HG02763 (cell line): ENCODE data around the gene THADA.
A peak's percentile ranks its signal among the peaks of the same experiment; 100 is the strongest.
"Not testable (repeated sequence)": the region's sequence is repeated elsewhere in the genome, so short reads cannot be mapped to it uniquely, and the experiment has no call there.

ENCODE experiments used
- ATAC-seq: cut with Tn5 transposase; IDR thresholded peaks from one replicate; pipeline ENCODE4 v1.9.1; 2021; ENCODE audit warnings: mild to moderate bottlenecking, moderate library complexity; ENCODE audit not compliant: unreplicated experiment

THADA gene

DNA sequence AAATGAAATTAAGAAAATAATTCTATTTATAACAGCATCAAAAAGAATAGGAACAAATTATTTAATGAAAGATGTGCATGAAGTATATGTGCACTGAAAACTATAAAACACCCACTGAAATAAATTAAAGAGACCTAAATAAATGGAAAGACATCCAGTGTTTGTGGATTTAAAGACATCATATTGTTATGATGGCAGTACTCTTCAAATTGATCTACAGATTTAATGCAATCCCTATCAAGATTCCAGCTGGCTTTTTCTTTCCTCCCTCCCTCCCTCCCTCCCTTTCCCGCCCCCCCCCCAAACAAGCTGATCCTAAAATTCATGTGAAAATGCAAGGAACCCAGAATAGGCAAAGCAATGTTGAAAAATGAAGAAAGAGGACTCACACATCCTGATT is 285.9 kb downstream of the THADA start:
- ATAC-seq: no peak

DNA sequence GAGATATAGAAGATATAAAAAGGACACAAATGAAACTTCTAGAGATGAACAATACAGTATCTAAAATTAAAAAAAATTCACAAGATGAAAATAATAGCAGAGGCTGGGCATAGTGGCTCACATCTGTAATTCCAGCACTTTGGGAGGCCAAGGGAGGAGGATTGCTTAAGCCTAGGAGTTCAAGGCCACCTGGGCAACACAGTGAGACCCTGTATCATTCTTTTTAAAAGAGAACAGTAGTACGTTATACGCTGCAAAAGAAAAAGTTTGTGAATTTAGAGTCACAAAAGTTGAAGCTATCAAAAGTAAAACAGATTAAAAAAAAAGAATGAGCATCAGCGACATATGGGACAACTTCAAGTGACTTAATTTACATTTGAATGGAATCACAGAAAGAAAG is 287.9 kb downstream of the THADA start:
- ATAC-seq: no peak

DNA sequence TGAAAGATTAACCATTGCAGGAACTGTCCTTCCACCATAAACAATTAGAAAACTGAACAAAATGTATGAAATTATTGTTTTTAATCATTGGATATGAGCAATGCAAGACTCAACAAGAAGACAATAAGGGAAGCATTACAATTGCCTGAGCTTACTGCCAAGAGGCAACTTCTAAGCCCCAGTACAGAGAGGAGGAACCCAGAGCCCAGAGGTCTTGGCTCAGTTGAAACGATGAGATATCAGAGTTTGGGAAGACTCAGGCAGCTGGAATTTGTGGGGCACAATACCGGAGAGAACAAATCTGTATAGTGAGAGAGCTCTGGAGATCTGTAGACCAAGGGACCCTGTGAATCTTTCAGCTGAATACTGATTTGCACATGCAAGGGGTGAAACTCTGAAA is 288.8 kb downstream of the THADA start:
- no peak for ATAC-seq

DNA sequence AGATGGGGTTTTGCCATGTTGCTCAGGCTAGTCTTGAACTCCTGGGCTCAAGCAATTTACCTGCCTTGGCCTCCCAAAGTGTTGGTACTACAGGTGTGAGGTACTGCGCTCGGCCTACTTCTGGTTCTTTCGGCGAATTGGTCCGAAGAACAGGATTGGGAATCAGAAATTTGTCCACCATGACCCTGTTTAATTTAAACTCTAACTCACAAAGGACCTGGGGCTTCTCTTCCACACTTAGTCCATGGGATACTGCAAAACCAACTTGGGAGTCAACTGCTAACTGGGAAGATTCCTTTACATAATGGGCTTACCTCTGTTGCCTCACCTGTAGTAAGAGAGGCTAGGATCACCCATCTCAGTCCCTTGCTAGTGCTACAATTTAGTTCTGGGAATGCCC is 289.6 kb downstream of the THADA start:
- no peak for ATAC-seq

DNA sequence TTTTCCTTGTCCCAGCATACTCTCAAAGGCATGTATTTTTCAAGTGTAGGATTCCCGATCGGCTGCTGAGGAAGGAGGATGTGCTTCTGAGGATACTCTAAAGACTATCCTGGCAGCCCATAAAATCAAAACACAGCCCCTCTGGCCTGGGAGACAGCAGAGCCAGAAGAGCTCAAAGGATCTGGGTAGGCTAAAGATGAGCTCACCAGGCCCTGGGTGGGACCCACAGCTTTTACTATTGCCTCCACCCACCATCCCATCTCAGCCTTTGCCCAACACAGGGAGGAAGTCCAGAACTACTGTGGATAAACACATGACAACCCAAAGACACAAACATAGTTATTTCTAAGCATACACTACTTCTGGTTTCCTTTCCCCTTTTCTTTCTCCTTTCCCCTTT is 290.3 kb downstream of the THADA start:
- no peak for ATAC-seq

DNA sequence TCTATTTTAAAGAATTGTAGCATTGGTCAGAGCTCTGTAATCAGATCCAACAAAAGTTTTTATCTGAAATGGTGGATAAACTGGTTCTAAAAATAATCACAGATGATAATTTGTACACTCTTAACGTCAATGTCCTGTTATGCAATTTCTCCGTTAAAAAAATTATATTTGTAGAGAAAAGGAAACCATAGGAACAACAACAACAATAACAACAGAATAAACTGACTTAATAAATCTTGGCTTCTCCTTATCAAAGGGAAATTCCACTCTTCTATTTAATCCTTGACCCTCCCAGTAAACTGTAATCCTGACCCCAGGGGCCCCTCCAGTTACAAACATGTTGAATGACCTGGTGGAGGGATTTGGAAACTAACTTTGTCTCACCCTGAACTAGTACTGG is 290.8 kb downstream of the THADA start:
- ATAC-seq: no peak

DNA sequence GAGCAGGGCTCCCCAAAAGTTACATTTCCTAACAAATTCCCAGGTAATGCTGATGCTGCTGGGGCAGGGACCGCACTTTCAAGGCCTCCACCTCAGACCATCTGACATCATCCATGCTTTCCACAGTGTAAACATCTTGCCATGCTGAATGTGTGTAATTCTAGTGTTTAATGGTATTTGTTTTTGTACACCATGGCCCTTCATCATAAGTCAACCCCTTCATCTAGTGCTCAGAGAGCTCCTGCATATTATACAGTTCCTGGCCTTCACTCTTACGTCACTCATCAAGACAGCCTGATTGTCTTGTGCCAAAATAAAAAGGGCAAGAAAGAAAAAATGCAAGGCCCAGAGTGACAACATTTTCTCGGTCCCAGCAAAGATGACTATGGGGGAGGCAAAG is 291.9 kb downstream of the THADA start:
- ATAC-seq: no peak

DNA sequence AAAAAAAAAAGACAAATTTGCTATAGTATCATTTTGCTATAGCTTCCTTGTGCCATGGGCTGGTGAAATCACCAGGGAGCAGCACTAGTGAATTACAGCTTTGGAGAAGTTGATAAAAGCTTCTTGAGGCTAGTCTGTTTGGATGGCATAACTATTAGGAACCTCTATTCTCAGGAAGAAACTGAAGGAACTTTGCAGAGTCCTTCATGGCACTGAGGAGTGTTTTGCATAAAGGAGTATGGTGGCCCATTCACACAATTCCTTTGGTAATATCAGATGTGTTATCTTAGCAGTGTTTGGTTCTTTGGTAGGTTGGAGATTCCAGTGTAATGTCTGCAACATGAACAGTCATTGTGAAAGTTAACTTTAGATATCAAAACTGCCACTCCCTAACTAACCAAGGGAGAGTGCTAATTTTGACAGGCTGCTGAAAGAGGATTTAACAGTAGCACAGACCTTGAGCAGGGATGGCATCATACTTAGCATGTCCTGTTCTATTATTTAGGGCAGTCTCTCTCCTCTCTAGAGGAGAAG is 292.8 kb downstream of the THADA start:
- ATAC-seq: no peak

DNA sequence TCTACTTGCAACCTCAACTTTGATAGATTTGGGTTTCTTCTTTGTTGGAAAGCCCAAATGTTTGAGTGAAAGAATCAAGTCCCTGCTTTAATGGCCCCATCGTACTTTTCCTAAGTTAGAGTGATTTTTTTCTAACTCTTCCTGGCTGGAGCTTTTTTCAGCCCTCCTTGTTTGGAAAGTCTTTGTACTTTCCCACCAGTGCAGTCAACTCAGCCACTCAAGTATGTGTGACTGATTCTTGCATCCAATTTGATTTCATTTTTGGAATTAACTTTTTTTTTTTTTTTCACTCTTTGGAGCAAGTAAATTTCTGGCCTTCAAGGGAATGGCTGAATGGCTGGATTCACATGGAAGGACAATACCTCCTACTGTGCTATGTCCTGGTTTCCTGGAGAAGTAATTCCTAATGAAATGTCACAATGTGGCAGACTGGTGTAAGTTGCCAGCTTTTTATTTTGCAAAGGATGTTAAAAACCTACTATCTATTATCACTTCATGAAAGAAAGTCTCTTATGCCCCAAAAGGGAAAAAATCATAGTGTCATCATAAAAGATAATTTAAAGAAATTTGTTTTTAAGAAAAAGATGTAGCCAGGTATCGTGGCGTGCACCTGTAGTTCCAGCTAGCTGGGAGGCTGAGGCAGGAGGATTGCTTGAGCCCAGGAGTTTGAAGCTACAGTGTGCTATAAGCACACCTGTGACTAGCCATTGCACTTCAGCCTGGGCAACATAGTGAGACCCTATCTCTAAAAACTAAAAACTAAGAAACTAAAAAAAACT is 293.5 kb downstream of the THADA start:
- ATAC-seq: no peak

DNA sequence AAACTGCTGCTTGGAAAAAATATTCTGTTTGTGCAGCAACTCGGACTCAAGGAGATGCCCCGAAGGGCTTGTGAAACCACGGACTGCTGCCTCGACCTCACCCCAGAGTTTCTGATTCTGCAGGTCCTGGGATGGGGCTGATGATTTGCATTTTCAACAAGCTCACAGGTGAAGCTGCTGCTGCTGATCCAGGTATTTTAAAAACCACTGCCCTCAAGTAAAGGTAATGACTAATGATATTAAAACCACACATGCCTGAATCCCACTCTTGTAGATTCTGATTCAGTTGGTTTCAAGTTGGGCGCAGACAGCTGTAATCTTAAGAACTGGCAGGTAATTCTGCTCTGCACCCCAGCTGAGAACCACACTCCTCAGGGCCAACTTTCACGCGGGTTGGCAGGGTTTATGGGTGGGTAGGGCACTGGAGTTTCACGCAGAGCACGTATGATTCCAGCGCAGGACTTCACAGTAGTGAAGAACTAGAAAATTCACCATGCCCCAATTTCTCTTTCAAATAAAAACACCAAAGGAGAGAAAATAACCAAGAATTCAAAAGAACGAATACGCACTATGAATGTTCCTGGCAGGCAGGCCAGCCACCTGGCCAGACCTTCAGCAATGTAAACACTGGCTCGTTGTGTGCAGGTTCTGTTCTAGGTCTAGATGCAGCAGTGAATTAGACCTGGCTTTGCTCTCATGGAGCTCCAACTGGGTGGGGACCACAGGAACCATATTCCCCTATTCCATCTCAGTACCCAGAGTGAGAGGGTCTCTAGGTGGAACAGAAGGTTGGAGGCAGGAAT is 294.9 kb downstream of the THADA start:
- ATAC-seq: no peak

DNA sequence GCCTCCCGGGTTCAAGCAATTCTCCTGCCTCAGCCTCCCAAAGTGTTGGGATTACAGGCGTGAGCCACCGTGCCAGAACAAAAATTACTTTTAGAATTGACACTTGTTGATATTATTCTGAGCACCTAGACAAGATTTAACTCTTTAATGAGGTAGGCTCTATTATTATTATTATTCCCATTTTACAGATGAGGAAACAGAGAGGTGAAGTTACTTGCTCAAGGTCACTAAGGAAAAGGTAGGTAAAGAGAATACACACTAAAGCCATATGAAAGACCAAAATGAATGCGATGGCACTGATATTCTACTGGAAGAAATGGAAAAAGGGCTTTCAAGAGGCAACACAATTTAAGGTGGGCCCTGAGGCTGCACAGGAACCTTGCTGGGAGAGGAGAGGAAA is 295.6 kb downstream of the THADA start:
- no peak for ATAC-seq

DNA sequence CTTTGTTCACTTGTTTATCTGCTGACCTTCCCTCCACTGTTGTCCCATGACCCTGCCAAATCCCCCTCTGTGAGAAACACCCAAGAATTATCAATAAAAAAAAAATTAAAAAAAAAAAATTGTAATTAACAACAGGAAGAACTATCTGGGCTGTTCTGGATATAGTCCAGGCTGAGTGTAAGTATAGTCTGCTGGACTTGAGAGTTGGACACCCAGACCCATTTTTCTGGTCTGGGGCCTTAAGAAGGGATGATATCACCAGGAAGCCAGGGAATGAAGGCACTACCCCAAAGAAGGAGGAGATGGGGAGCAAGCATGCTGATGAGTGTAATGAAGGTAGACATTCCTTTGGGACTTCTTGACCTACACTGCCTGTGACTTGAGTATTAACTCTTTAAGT is 297.3 kb downstream of the THADA start:
- ATAC-seq: no peak

DNA sequence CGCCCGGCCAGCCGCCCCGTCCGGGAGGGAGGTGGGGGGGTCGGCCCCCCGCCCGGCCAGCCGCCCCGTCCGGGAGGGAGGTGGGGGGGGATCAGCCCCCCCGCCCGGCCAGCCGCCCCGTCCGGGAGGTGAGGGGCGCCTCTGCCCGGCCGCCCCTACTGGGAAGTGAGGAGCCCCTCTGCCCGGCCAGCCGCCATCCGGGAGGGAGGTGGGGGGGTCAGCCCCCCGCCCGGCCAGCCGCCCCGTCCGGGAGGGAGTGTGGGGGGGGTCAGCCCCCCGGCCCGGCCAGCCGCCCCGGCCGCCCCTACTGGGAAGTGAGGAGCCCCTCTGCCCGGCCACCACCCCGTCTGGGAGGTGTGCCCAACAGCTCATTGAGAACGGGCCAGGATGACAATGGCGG is 298.1 kb downstream of the THADA start:
- ATAC-seq: not testable (repeated sequence)

DNA sequence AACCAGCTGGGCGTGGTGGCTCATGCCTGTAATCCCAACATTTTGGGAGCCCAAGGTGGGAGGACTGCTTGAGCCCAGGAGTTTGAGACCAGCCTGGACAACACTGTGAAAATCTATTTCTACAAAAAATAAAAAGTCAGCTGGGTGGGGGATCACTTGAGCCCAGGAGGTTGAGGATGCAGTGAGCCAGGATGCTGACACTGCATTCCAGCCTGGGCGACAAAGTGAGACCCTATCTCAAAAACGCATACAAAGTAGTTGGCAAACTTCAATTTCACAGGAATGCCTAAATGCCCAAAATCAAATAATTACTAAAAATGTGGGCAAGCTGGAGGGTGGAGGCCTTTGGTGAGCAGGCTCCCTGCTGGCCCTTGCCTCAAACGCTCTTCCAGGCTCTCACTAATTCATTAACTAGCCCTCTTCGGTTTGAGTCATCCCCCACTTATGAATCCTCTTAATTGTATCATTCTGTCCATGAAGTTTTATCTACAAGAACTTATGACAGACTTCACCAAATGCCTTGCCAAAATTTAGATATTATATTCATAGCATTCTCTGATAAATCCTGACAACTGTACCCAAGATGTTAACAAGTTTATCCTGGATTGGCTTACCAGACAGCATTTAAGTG is 300.8 kb downstream of the THADA start:
- no peak for ATAC-seq

DNA sequence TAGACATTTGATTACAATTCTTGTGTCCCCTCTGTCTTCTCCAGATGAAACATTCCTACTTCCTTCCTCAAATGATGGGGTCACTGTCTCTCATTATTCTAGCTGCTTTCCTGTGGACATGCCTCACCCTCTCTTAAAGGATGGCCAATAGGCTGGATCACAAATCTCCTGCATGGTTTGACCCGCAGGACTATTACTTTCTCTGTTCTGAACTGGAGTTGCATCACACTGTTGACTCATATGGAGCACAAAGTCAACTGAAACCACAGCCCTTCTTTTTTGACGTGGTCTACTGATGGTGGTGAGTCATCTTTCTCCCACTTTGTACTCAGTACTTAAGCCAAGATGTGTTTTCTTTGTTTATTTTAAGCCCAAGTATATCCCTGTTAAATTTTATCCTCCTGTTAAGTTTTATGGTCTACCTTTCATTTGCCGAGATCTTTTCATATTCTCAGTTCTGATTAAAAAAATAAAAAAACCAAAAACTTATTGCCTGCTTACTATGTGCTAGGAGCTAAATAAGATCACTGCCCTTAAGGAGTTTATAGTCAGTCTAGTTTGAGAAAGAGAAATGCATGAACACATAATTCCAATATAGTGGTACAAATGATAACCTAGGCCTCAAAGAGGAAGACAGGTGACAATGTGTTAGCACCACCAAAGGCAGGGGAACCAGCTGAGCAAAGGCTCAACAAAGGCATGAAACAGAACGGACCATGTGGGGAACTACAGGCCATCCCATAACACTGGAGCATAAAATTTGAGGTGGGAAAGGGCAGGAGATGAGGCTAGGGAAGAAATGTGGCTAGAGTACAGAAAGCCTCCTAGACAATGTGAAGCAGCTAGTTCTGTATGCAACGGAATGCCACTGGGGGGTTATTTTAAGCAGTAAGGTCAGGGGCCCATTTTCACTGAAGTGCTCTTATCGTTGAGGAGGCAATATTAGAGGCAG is 301.8 kb downstream of the THADA start:
- ATAC-seq: peak; percentile 96

DNA sequence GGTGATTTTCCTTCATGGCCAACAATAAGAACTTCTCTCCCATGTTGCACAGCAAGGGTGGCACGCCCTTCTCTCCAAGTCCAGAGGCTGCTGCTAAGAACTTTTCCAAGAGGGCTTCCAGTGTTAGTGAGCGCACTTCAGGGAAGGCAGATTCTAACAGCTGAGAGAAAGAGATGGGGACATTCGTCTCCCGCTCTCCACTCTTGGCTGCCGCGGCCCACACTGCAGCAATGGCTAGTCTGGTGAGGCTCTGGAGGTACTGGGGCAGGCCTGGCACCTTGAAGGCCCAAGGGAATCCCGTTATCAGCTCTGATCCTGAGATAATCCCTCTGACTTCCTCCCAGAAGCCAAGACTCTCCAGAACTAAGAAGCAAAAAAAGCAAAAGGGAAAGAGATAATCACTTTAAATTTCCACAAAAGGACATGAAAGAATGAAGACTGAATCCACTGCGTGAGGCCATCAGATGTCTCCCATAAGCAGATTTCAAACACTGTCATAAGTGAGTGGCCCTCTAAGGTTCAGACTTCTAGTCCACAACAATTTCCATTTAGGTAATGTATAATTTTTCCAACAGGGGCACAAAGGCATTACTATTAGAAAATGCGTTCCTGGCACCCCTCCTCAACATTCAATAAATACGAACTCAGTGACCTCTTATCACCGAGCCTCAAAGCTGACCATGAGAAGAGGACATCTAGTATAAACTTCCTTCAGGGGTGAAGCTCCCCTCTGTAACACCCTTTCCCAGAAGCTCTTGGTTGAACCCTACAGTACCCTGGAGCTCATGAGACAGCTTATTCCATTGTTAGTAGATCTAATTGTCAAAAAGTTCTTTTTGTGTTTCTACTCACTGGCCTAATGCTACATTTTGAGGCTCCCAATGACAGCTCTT is 302.7 kb downstream of the THADA start:
- ATAC-seq: no peak

DNA sequence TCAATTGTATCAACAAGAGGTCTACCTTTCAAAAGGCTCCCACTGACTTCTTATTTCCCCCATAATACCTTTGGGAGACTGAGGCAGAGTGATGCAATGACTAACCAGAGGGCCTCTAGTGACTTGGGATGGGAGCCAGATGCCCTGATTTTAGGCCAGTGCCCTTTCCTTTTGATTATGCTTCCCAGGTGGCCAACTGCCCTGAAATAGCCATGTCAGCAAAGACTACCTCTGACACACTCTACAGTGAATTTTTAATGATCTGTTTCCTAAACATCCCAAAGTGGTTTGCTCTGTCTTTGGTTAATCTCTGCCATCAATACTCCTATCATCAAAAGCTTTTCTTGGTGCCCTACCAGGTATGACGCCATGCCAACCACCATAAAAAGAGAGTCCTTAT is 303.5 kb downstream of the THADA start:
- no peak for ATAC-seq

DNA sequence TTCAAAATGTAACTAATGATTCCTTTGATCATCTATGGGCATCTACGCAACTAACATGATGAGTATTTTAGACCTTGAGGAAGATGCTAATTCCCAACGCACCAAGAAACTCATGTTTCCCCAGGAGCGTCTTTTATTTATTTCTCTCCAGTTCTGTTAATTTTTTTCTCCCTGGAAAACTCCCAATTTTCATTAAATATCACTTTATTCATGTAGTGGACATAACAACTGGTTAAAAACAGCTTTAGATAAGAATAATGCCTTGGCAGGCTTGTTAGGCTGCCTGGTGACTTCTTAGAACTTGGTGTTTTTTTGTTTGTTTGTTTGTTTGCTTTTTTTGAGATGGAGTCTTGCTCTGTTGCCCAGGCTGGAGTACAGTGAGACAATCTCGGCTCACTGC is 306.5 kb downstream of the THADA start:
- ATAC-seq: no peak

DNA sequence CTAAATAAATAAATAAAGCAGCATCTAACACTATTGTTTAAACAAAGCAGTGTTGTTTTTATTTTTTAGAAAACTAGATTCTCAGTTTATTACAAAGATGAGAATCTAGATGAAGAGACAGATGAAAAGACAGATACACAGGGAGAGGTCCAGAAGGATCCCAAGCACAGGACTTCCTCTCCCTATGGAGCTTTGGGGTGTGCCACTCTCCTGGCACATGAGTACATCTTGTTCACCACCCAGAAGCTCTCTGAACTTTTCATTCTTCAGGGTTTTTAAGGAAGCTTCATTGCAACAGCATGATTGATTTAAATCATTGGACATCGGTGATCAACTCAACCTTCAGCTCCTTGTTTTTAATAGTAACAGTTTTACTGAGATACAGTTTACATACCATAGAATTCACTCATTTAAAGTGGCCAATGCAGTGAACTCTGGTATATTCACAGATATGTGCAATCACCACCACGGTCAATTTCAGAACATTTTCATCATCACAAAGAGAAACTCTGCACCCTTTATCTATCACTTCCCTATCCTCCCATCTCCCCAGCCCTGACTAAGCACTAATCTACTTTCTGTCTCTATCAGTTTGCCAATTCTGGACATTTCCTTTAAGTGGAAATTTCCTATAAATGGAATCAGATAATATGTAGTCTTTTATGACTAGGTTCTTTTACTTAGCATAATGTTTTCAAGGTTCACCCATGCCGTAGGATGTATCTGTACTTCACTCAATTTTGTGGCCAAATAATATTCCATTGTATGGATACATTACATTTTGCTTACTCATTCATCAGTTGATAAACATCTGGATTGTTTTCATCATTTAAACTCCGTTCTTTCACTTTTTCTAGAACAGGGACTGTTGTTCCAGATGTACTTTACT is 307.2 kb downstream of the THADA start:
- ATAC-seq: no peak
